Measurements from ENCODE around the gene ANKRD44. TPM values are rescaled to one million over a fixed set of nuclear protein-coding genes. Genes with fewer than 3 reads are reported as not detected.

The ANKRD44 gene
- total RNA-seq, 1 experiment from 2014 or later, result 7.8 TPM

- ChIA-PET CTCF (interaction anchor here (0.7 kb wide), 1 partner anchor 198 kb away, joined by 8 read pairs; no protein-coding TSS in a partner anchor), POLR2A (no interaction called here)
- DNase-seq (ENCODE audit: low read depth, low spot score) (no peak), ATAC-seq (no peak)
- no TSS peak for BruUV-seq (replicated peaks)
- Histone ChIP-seq H3K27me3 (ENCODE audit: control insufficient read depth, insufficient read depth, low read length) (no peaks in the 10 kb centered on the region), H3K9me3 (ENCODE audit: control insufficient read depth, insufficient read depth, low read depth, low read length) (peaks cover 9% of the 10 kb centered on the region; the same call in 1 of the 2 replicates), H3K36me3 (ENCODE audit: control insufficient read depth, insufficient read depth, low read length) (no peaks in the 10 kb centered on the region), H3K27ac (ENCODE audit: low read length) (no peak overlapping the region), H3K4me3 (ENCODE audit: low read depth in 2 of 2, low read length in 2 of 2) (no peak overlapping the region), H3K4me1 (ENCODE audit: control insufficient read depth, insufficient read depth, low read length) (peaks cover 30% of the 10 kb centered on the region)
- no peak for TF ChIP-seq REST (IDR thresholded peaks at IDR 0.05; ENCODE audit: insufficient read depth in 1 of 2, low read depth in 2 of 2, low read length in 1 of 2)
- no peak for TF ChIP-seq TCF7L2 (IDR thresholded peaks at IDR 0.05; ENCODE audit: low read depth, low read length)
- TF ChIP-seq POLR2AphosphoS5 (IDR thresholded peaks at IDR 0.05; ENCODE audit: low read depth, low read length), result no peak
- TF ChIP-seq CTCF (IDR thresholded peaks at IDR 0.05), result no peak
- no peak for TF ChIP-seq SIN3A (IDR thresholded peaks at IDR 0.05; ENCODE audit: borderline replicate concordance, insufficient read depth, low read depth, low read length)
- in situ Hi-C loops (cut with HindIII; ENCODE audit: low pct_unique_long_range_greater_than_20kb, low sequenced_read_pairs) (no loop called here), intact Hi-C loops (cut with micrococcal nuclease; ENCODE audit: unreplicated experiment) (no loop called here)
These were observed 153.8 kb downstream of the ANKRD44 start for GRCh38 chr2:197156771-197157170.

GRCh38 chr2:197152451-197153228, 157.9 kb downstream of the ANKRD44 start:
- intact Hi-C loops (cut with micrococcal nuclease; ENCODE audit: unreplicated experiment) (no loop called here), in situ Hi-C loops (cut with HindIII; ENCODE audit: low pct_unique_long_range_greater_than_20kb, low sequenced_read_pairs) (no loop called here)
- H3K9me3 ChIP-seq (ENCODE audit: control insufficient read depth, insufficient read depth, low read depth, low read length), result peaks cover 9% of the 10 kb centered on the region; the same call in 1 of the 2 replicates
- no peak overlapping the region for H3K27ac ChIP-seq (ENCODE audit: low read length)
- H3K36me3 ChIP-seq (ENCODE audit: control insufficient read depth, insufficient read depth, low read length), result no peaks in the 10 kb centered on the region
- no peak overlapping the region for H3K4me3 ChIP-seq (ENCODE audit: low read depth in 2 of 2, low read length in 2 of 2)
- CTCF ChIA-PET, result interaction anchor here (0.7 to 1.3 kb wide), 2 partner anchors 16 to 1030 kb away, joined by 3 to 13 read pairs; no protein-coding TSS in a partner anchor
- POLR2A ChIA-PET, result no interaction called here
- no peaks in the 10 kb centered on the region; the same call in 1 of the 2 replicates for H3K4me1 ChIP-seq (ENCODE audit: control insufficient read depth, insufficient read depth, low read length)
- H3K27me3 ChIP-seq (ENCODE audit: control insufficient read depth, insufficient read depth, low read length), result no peaks in the 10 kb centered on the region
- DNase-seq (ENCODE audit: low read depth, low spot score) (peak; percentile 72), ATAC-seq (peak; percentile 89)
- no peak for TF ChIP-seq REST (IDR thresholded peaks at IDR 0.05; ENCODE audit: insufficient read depth in 1 of 2, low read depth in 2 of 2, low read length in 1 of 2)
- TF ChIP-seq CTCF (IDR thresholded peaks at IDR 0.05), result peak; percentile 11; the same call in 1 of the 2 replicates
- BruUV-seq (replicated peaks), result no TSS peak
